ENCODE data around the gene HIRA. TPM values are rescaled to one million over a fixed set of nuclear protein-coding genes. Genes with fewer than 3 reads are reported as not detected.
A peak's percentile ranks its signal among the peaks of the same experiment; 100 is the strongest.

The HIRA gene
- total and polyA plus RNA-seq, 9 of the 15 experiments (the other 6 are each of a cell fraction or from before 2014, with no cell fraction given): 0.96 to 132 (median 58.4) TPM

DNA sequence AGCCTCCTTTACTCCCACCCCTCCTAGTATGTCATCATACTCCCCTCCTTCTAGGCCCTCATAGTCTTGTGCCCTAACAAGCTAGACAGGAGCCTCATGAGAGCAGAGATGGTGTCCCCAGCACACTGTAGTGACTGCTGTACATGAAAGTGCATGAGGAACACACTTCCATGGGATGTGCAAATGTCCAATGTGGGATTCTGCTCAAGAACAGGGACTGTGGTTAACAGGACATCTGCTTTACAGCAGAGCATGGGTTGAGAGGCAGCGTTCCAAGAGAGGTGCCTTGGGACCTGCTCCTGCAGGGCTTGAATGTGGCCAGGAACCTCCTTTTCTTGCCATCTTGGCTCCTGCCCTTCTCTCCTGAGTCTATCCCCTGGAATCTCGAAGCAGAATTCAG, 45.3 kb downstream of the HIRA start (continued):
- TF ChIP-seq JUN (IDR thresholded peaks at IDR 0.05; ENCODE audit: borderline replicate concordance, low read depth, low read length) (no peak), JUN (CRISPR knock-in tag; IDR thresholded peaks at IDR 0.05; ENCODE audit: borderline replicate concordance) (peak; percentile 60; the same call in 1 of the 2 replicates), RBM17 (IDR thresholded peaks at IDR 0.05; ENCODE audit: borderline replicate concordance, low read depth, low read length) (no peak), ZNF12 (CRISPR knock-in tag; IDR thresholded peaks at IDR 0.05) (no peak), EP400 (IDR thresholded peaks at IDR 0.05) (no peak), JUNB (CRISPR knock-in tag; conservative IDR thresholded peaks at IDR 0.05) (no peak), ZNF668 (CRISPR knock-in tag; IDR thresholded peaks at IDR 0.05) (no peak), POLR2A (conservative IDR thresholded peaks at IDR 0.05) (0 out of 2 replicates have a peak, but pooled peaks have one; percentile 19), CBX1 (IDR thresholded peaks at IDR 0.05; ENCODE audit: low read depth) (no peak), CEBPG (CRISPR knock-in tag; IDR thresholded peaks at IDR 0.05) (peak; percentile 47; the same call in 1 of the 2 replicates), CEBPG (tag; conservative IDR thresholded peaks at IDR 0.05 in 1 of 2, IDR thresholded peaks at IDR 0.05 in 1 of 2) (no peak; a peak in 1 of 4 replicates)
- TF ChIP-seq, protein P1, sequence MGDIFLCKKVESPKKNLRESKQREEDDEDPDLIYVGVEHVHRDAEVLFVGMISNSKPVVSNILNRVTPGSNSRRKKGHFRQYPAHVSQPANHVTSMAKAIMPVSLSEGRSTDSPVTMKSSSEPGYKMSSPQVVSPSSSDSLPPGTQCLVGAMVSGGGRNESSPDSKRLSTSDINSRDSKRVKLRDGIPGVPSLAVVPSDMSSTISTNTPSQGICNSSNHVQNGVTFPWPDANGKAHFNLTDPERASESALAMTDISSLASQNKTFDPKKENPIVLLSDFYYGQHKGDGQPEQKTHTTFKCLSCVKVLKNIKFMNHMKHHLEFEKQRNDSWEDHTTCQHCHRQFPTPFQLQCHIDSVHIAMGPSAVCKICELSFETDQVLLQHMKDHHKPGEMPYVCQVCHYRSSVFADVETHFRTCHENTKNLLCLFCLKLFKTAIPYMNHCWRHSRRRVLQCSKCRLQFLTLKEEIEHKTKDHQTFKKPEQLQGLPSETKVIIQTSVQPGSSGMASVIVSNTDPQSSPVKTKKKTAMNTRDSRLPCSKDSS (IDR thresholded peaks at IDR 0.05; ENCODE audit: low read depth, partially characterized antibody): no peak
- TF ChIP-seq, protein P2, sequence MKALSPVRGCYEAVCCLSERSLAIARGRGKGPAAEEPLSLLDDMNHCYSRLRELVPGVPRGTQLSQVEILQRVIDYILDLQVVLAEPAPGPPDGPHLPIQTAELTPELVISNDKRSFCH (CRISPR knock-in tag; IDR thresholded peaks at IDR 0.05): no peak
- TF ChIP-seq, protein P2 (tag; IDR thresholded peaks at IDR 0.05): 0 out of 2 replicates have a peak, but pooled peaks have one; percentile 16
- TF ChIP-seq, protein P3, sequence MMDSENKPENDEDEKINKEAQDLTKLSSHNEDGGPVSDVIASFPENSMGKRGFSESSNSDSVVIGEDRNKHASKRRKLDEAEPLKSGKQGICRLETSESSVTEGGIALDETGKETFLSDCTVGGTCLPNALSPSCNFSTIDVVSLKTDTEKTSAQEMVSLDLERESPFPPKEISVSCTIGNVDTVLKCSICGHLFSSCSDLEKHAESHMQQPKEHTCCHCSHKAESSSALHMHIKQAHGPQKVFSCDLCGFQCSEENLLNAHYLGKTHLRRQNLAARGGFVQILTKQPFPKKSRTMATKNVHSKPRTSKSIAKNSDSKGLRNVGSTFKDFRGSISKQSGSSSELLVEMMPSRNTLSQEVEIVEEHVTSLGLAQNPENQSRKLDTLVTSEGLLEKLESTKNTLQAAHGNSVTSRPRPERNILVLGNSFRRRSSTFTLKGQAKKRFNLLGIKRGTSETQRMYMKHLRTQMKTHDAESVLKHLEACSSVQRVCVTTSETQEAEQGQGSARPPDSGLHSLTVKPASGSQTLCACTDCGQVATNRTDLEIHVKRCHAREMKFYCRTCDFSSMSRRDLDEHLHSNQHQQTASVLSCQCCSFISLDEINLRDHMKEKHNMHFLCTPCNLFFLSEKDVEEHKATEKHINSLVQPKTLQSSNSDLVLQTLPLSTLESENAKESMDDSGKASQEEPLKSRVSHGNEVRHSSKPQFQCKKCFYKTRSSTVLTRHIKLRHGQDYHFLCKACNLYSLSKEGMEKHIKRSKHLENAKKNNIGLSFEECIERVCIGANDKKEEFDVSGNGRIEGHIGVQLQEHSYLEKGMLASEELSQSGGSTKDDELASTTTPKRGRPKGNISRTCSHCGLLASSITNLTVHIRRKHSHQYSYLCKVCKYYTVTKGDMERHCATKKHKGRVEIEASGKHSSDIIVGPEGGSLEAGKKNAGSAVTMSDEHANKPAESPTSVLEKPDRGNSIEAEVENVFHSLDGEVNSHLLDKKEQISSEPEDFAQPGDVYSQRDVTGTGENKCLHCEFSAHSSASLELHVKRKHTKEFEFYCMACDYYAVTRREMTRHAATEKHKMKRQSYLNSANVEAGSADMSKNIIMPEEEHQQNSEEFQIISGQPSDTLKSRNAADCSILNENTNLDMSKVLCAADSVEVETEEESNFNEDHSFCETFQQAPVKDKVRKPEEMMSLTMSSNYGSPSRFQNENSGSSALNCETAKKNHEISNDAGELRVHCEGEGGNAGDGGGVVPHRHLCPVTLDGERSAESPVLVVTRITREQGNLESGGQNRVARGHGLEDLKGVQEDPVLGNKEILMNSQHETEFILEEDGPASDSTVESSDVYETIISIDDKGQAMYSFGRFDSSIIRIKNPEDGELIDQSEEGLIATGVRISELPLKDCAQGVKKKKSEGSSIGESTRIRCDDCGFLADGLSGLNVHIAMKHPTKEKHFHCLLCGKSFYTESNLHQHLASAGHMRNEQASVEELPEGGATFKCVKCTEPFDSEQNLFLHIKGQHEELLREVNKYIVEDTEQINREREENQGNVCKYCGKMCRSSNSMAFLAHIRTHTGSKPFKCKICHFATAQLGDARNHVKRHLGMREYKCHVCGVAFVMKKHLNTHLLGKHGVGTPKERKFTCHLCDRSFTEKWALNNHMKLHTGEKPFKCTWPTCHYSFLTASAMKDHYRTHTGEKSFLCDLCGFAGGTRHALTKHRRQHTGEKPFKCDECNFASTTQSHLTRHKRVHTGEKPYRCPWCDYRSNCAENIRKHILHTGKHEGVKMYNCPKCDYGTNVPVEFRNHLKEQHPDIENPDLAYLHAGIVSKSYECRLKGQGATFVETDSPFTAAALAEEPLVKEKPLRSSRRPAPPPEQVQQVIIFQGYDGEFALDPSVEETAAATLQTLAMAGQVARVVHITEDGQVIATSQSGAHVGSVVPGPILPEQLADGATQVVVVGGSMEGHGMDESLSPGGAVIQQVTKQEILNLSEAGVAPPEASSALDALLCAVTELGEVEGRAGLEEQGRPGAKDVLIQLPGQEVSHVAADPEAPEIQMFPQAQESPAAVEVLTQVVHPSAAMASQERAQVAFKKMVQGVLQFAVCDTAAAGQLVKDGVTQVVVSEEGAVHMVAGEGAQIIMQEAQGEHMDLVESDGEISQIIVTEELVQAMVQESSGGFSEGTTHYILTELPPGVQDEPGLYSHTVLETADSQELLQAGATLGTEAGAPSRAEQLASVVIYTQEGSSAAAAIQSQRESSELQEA (IDR thresholded peaks at IDR 0.05; ENCODE audit: low read depth): no peak
- TF ChIP-seq, protein P4, sequence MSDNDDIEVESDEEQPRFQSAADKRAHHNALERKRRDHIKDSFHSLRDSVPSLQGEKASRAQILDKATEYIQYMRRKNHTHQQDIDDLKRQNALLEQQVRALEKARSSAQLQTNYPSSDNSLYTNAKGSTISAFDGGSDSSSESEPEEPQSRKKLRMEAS (CRISPR knock-in tag; IDR thresholded peaks at IDR 0.05): peak; percentile 41; the same call in 1 of the 2 replicates
- TF ChIP-seq, protein P5, sequence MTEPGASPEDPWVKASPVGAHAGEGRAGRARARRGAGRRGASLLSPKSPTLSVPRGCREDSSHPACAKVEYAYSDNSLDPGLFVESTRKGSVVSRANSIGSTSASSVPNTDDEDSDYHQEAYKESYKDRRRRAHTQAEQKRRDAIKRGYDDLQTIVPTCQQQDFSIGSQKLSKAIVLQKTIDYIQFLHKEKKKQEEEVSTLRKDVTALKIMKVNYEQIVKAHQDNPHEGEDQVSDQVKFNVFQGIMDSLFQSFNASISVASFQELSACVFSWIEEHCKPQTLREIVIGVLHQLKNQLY (CRISPR knock-in tag; conservative IDR thresholded peaks at IDR 0.05): 0 out of 4 replicates have a peak, but pooled peaks of 1 of the 2 experiments have one; percentile 63
